GM10266 (cell line): ENCODE measurements around the gene SLC37A4.
A peak's percentile ranks its signal among the peaks of the same experiment; 100 is the strongest.

Experiments used
- DNase-seq: peaks from one replicate; pipeline ENCODE4 v3.0.0; 2012; ENCODE audit errors: extremely low spot score
- TF ChIP-seq, protein P1 (sequence below): IDR thresholded peaks from 2 replicates; pipeline ENCODE4 v1.5.1; 2012; ENCODE audit warnings: mild to moderate bottlenecking, low read depth; ENCODE audit not compliant: control insufficient read depth, insufficient read depth; ENCODE audit errors: missing control alignments

SLC37A4 gene

DNA sequence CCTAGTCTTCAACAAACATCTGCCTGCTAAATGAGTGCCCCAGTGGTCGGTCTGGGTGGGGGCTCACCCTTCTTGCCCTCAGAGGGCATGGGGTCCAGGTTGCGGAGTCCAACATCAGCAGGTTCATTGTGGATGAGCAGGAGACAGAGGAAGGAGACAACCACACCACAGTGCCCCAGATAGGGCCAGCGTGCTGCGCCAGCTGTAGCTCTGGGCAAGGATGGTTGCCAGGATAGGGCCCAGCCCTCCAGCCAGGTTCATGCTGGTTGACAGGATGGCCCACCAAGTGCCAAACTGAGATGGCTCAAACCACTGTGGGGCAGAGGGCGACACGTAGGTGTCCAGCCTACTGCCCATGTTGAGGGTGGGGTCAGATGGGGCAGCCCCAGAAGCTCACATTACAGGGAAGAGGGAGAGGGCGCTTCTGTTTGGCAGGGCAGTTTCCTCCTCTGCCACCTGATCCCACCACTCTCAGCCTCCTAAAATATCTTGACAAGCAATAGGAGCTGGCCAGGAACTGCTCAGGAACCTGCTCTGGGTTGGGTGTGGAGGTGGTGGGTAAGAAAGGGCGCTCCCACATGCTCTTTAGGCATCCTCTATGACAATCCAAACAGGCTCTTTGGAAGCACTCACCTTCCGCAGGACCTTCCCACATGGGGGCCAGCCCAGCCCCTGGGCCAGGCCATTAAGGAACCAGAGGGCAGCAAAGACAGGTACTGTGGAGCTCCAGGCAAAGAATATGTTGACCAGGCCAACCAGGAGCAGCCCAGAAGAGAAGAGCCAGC is 2.9 kb downstream of the SLC37A4 start:
- peak; percentile 1 for DNase-seq
- TF ChIP-seq, protein P1, sequence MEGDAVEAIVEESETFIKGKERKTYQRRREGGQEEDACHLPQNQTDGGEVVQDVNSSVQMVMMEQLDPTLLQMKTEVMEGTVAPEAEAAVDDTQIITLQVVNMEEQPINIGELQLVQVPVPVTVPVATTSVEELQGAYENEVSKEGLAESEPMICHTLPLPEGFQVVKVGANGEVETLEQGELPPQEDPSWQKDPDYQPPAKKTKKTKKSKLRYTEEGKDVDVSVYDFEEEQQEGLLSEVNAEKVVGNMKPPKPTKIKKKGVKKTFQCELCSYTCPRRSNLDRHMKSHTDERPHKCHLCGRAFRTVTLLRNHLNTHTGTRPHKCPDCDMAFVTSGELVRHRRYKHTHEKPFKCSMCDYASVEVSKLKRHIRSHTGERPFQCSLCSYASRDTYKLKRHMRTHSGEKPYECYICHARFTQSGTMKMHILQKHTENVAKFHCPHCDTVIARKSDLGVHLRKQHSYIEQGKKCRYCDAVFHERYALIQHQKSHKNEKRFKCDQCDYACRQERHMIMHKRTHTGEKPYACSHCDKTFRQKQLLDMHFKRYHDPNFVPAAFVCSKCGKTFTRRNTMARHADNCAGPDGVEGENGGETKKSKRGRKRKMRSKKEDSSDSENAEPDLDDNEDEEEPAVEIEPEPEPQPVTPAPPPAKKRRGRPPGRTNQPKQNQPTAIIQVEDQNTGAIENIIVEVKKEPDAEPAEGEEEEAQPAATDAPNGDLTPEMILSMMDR = no peak

DNA sequence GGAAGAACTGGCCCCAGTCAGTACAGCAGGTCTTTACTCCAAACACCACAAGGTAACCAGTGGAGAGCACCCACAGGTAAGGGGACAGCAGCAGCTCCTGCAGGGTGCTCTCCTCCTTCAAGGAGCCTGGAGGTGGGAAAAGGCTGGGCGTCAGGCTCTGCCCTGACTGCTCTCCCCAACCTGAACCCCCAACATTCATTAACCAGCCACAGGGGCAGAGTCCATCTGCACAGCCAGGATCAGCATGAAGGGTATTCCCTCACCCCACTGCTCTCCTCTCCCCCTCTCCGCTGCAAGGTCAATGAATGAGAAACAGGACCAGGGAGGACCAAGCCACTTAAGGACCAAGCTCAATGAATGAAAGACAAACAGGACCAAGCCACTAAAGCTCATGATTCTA is 3.7 kb downstream of the SLC37A4 start:
- TF ChIP-seq, protein P1 = no peak
- peak; percentile 3 for DNase-seq

DNA sequence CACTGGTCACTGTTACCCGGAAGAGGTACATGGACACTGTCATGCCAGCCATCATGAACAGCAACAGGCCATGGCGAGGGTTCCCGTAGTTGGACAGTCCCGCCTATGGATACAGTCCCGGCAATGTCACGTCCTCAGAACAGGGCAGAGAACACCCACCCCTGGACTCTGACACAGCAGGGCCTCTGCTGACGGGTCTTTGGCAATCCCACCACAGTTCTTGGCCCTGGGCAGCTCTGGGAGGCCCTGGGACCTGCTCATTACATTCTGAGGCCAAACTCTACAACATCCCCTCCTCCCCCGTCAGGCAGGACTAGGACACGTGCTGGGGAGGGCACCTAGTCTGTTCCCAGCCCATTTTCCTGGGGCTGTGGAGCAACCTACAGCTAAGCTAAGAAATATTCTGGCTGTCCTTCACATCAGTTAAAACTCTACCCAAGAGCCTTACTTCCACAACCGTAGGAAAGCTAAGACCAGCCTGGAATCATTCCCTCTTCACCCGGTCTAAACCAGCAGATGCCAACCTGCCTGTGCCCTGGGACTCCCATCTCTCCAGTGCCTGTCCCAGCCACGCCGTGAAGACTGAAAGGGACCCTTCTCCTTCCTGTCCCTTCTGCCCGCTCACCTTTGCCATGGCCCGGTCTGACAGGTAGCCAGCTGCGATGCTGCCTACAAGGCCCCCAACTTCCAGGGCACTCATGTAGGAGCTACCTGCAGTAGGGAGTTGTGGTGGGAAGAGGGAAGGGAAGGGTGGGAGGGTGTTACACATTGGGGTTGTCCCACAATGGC is 4.5 kb downstream of the SLC37A4 start:
- TF ChIP-seq, protein P1 = no peak
- no peak for DNase-seq

DNA sequence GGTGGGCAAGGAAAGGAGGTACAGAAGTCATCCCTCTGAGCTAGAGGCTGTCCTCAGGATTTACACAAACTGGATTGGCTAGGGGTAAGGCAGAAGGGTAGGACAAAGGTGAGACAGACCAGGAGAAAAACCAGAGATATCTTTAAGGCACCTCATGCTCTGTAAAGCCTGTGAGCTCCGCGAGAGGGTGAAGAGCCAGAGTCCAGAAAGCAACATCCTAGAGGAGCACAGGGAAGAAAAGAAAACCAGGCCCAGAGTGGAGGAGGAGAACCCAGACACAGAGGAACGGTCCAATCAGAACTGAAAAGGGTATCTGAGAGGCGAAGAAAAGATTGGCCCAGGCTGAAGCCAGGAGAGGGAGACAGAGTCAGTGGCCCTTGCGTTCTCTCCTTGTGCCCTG is 5.1 kb downstream of the SLC37A4 start:
- TF ChIP-seq, protein P1 = no peak
- no peak for DNase-seq

DNA sequence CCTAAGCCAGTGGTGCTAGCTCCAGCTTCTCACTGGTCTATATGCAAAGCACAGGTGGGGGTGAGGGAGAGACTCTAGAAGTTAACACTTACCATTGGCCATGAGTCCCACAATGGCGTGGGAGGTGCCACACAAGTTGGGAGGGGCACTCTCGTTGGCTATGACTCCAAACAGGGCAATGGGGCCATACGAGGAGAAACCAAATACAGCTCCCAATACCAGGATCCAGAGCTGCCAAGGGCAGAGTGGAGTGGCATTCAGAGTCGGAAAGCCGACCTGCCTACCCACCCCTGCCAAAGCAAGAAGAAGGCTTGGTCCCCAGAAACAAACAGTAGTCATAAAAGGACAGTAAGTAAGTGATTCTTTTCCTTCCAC is 5.6 kb downstream of the SLC37A4 start:
- no peak for DNase-seq
- TF ChIP-seq, protein P1 = no peak

DNA sequence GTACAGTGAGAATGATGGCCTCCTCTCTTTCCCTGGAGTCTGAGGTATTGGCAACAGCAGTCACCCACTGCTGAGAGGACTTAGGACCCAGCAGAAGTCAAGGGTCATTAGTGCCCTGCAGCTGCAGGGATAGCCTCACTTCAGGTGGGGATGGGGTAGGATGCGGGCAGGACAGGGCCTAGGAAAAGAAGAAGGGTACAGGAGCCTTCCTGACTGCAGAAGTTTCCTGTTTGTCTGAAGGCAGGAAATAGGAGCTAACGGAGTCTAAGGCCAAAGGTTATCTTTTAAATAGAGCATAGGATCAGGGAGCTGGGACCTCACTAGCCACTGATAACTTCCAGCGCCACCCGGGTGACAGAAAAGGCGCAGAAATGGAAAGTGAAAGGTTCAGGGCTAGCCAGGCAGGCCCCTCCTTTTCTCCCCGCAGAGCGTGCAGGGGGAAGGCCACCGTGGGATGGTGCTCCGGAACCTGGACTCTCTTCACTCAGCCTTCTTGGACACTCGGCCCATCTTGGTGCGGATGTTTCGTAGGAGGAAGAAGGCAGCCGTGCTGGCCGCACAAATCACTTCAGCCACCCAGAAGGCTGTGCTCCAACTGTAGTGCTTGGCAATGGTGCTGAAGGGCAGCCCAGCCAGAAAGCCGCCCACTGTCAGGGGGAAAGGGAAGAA is 6.1 kb downstream of the SLC37A4 start:
- TF ChIP-seq, protein P1 = no peak

More for the DNA sequence above, 6.1 kb downstream of the SLC37A4 start:
- DNase-seq = no peak
